ENCODE results near the gene ITFG2. TPM values are rescaled to one million over a fixed set of nuclear protein-coding genes. Genes with fewer than 3 reads are reported as not detected.

The ITFG2 gene
- total RNA-seq, 1 donor from 2014 or later: 17.9 TPM

DNA sequence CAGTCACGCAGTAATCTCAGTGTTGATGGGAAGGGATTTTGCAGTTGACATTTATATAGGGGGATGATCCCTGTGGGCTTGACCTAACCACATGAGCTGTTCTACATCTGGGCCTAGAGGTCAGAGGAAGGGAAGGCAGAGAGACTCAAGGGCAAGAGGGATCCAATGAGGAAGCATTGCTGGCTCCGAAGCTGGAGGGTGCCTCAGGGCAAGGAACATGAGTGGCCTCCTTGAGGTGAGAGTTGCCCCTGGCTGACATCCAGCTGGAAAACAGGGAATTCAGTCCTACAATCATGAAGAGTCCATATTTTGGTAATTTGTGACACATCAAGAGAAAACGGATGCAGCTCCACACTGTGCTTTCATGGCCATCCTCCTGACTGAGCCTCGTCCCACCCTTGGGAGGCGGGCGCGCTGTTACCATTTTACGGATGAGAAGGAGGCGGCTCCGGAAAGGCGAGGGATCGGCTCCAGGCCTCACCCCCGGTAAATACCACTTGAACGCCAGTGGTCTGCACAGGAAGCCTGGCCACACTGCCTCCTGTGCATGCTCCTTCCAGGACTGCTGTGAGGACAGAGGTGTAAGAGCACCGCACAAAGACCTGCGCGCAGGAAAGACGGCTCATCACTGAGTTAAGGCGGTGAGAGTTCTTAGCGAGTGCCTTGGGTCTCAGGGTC is 36.2 kb upstream of the ITFG2 start:
- H3K27me3 Mint-ChIP-seq (ENCODE audit: low read depth): peaks cover 25% of the 10 kb centered on the region
- TF ChIP-seq, protein P1, sequence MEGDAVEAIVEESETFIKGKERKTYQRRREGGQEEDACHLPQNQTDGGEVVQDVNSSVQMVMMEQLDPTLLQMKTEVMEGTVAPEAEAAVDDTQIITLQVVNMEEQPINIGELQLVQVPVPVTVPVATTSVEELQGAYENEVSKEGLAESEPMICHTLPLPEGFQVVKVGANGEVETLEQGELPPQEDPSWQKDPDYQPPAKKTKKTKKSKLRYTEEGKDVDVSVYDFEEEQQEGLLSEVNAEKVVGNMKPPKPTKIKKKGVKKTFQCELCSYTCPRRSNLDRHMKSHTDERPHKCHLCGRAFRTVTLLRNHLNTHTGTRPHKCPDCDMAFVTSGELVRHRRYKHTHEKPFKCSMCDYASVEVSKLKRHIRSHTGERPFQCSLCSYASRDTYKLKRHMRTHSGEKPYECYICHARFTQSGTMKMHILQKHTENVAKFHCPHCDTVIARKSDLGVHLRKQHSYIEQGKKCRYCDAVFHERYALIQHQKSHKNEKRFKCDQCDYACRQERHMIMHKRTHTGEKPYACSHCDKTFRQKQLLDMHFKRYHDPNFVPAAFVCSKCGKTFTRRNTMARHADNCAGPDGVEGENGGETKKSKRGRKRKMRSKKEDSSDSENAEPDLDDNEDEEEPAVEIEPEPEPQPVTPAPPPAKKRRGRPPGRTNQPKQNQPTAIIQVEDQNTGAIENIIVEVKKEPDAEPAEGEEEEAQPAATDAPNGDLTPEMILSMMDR (IDR thresholded peaks at IDR 0.05): no peak

DNA sequence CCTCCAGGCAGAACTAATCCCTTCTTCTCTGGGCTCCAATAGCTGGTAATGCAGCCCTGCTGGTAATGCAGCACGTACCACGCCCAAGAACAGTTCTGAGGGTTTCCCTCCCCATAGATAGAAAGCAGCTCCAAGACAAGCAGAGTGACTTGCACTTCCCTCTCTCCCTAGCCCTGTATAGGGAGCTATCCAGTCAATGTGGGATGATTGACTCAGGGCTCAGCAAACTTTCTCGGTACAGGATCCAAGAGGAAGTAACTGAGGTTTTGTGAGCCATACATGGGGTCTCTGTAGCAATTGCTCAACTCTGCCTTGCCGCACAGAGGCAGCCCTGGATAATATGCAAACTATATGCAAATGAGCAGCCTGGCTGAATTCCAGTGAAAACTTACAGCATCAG is 33.2 kb upstream of the ITFG2 start:
- Mint-ChIP-seq H3K27me3 (ENCODE audit: low read depth) (peaks cover 22% of the 10 kb centered on the region), H3K4me1 (ENCODE audit: low read depth) (peaks cover 6% of the 10 kb centered on the region), H3K4me3 (ENCODE audit: unreplicated experiment) (no peak overlapping the region), H3K27ac (ENCODE audit: unreplicated experiment) (no peak overlapping the region), H3K36me3 (ENCODE audit: low read depth) (no peaks in the 10 kb centered on the region), H3K9me3 (ENCODE audit: low read depth) (no peaks in the 10 kb centered on the region)
- TF ChIP-seq, protein P1 (IDR thresholded peaks at IDR 0.05): no peak
- DNase-seq (ENCODE audit: low spot score): no peak

More for the DNA sequence above, 36.2 kb upstream of the ITFG2 start:
- Mint-ChIP-seq H3K36me3 (ENCODE audit: low read depth) (peaks cover 3% of the 10 kb centered on the region), H3K4me1 (ENCODE audit: low read depth) (no peaks in the 10 kb centered on the region), H3K4me3 (ENCODE audit: unreplicated experiment) (no peak overlapping the region), H3K27ac (ENCODE audit: unreplicated experiment) (no peak overlapping the region), H3K9me3 (ENCODE audit: low read depth) (no peaks in the 10 kb centered on the region)
- no peak for DNase-seq (ENCODE audit: low spot score)

DNA sequence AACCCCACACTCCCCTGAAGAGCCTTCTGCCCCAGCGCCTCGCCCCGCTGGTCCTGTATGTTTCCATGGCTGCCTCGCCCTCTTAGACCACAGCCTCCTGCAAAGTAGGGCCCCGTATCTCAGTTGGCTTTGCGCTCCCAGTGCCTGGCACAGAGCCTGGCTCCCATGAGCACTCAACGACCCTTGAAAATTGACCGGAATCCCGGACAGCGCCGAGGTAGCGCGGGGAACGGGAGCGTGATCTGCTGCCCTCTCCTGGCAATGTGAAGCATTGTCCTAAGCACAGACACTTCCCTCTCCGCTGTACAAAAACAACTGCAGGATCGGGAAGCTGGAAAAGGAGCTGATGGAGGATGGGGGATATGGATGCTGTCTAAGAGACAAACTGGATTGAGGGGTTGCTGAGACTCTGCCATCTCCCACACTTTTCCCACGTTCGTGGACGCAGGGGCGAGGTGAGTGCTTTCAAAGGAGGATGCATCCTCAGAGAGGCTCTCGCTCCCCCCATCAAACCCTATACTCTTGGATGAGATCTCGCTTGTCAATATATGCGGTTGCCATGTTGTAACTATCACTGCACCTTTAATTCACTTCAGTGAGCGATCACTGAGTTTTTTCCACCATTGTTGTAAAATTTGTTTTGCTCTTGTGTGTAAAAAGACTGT is 28.4 kb upstream of the ITFG2 start:
- Mint-ChIP-seq H3K36me3 (ENCODE audit: low read depth) (peaks cover 3% of the 10 kb centered on the region), H3K4me1 (ENCODE audit: low read depth) (peaks cover 6% of the 10 kb centered on the region), H3K27ac (ENCODE audit: unreplicated experiment) (no peak overlapping the region), H3K27me3 (ENCODE audit: low read depth) (peaks cover 24% of the 10 kb centered on the region), H3K9me3 (ENCODE audit: low read depth) (no peaks in the 10 kb centered on the region), H3K4me3 (ENCODE audit: unreplicated experiment) (peak overlapping the region; percentile 59)
- DNase-seq (ENCODE audit: low spot score): no peak
- TF ChIP-seq, protein P1 (IDR thresholded peaks at IDR 0.05): peak; percentile 95

DNA sequence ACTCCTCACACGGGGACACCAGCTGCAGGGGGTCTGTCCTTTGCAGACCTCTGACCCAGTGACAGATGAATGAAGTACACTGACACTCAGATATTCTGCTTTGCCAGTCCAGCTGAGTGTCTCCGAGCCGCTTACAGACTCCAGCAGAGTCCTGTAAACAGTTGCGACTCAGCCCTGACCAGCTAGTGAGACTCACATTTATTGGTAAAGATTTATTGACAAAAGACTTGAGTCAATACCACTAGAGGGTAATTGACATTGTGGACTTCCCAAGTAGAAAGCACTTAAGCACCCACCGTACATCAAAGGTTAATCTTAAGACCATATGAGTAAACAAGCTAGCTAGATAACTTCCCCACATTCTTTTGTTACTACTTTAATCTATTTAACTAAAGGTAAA is 27.5 kb upstream of the ITFG2 start:
- no peak for DNase-seq (ENCODE audit: low spot score)
- Mint-ChIP-seq H3K4me1 (ENCODE audit: low read depth) (peaks cover 6% of the 10 kb centered on the region), H3K36me3 (ENCODE audit: low read depth) (peaks cover 3% of the 10 kb centered on the region), H3K27me3 (ENCODE audit: low read depth) (peaks cover 24% of the 10 kb centered on the region), H3K4me3 (ENCODE audit: unreplicated experiment) (no peak overlapping the region), H3K9me3 (ENCODE audit: low read depth) (no peaks in the 10 kb centered on the region), H3K27ac (ENCODE audit: unreplicated experiment) (no peak overlapping the region)
- TF ChIP-seq, protein P1 (IDR thresholded peaks at IDR 0.05): no peak

DNA sequence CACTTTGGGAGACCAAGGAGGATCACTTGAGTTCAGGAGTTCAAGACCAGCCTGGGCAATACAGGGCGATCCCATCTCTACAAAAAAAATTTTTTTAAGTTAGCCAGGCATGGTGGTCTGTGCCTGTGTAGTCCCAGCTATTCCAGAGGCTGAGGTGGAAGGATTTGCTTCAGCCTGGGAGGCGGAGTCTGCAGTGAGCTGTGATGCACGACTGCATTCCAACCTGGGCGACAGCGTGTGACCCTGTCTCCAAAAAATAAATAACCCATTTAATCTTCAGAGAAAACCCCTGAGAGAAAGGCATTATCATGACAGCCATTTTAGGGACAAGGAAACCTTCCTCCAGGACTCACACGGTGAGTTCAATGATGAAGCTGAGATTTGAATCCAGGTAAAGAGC is 21.4 kb upstream of the ITFG2 start:
- no peak for DNase-seq (ENCODE audit: low spot score)
- Mint-ChIP-seq H3K36me3 (ENCODE audit: low read depth) (peaks cover 3% of the 10 kb centered on the region), H3K27ac (ENCODE audit: unreplicated experiment) (no peak overlapping the region), H3K27me3 (ENCODE audit: low read depth) (peaks cover 4% of the 10 kb centered on the region), H3K4me3 (ENCODE audit: unreplicated experiment) (no peak overlapping the region), H3K4me1 (ENCODE audit: low read depth) (peaks cover 2% of the 10 kb centered on the region), H3K9me3 (ENCODE audit: low read depth) (no peaks in the 10 kb centered on the region)
- TF ChIP-seq, protein P1 (IDR thresholded peaks at IDR 0.05): no peak

All from chondrocyte (in vitro differentiated cells).